HEK293T (cell line): ENCODE data around the gene CHRNA1.

ENCODE experiments used
- ARNT ChIP-seq: fragments of 450-650 bp; IDR thresholded peaks from 2 replicates; pipeline ENCODE4 v1.6.1; 2017; ENCODE audit warnings: mild to moderate bottlenecking
- BHLHE40 ChIP-seq: fragments of 450-650 bp; IDR thresholded peaks from 2 replicates; pipeline ENCODE4 v1.6.1; 2016; ENCODE audit warnings: mild to moderate bottlenecking, moderate library complexity, borderline replicate concordance
- ELF4 ChIP-seq: fragments of 450-650 bp; IDR thresholded peaks from 2 replicates; pipeline ENCODE4 v1.6.1; 2017; ENCODE audit warnings: antibody characterized with exemption
- FOXA1 ChIP-seq: fragments of 450-650 bp; IDR thresholded peaks from 2 replicates; pipeline ENCODE4 v1.6.1; 2016; ENCODE audit warnings: mild to moderate bottlenecking
- FOXM1 ChIP-seq: fragments of 450-650 bp; IDR thresholded peaks from 2 replicates; pipeline ENCODE4 v1.6.1; 2017; ENCODE audit warnings: mild to moderate bottlenecking, borderline replicate concordance
- L3MBTL2 ChIP-seq: fragments of 450-650 bp; conservative IDR thresholded peaks from 2 replicates; pipeline ENCODE4 v1.6.1; 2016; ENCODE audit warnings: mild to moderate bottlenecking
- SP1 ChIP-seq: fragments of 450-650 bp; IDR thresholded peaks from 2 replicates; pipeline ENCODE4 v1.6.1; 2017
- SUZ12 ChIP-seq: fragments of 450-650 bp; IDR thresholded peaks from 2 replicates; pipeline ENCODE4 v1.6.1; 2016; ENCODE audit warnings: mild to moderate bottlenecking
- ZNF384 ChIP-seq: fragments of 450-650 bp; IDR thresholded peaks from 2 replicates; pipeline ENCODE4 v1.6.1; 2016

GRCh38 chr2:174726212-174726611, 38.1 kb downstream of the CHRNA1 start:
- no peak for TF ChIP-seq ARNT
- TF ChIP-seq FOXA1, result no peak
- TF ChIP-seq SUZ12, result no peak
- no peak for TF ChIP-seq ZNF384
- TF ChIP-seq SP1, result no peak
- no peak for TF ChIP-seq FOXM1
- TF ChIP-seq BHLHE40, result no peak
- TF ChIP-seq ELF4, result no peak
- TF ChIP-seq L3MBTL2, result no peak
